ENCODE data around the gene SYT6. TPM values are rescaled to one million over a fixed set of nuclear protein-coding genes. Genes with fewer than 3 reads are reported as not detected.

SYT6 gene
- total and polyA plus RNA-seq, 11 donors: 0.08 to 0.77 (median 0.15) TPM; not detected in 7

- Histone ChIP-seq H3K9me3 (no peaks in the 10 kb centered on the region), H3K36me3 (no peaks in the 10 kb centered on the region), H3K4me1 (peaks cover 0 to 3% (median 0%) of the 10 kb centered on the region in 12 donors), H3K27me3 (no peaks in the 10 kb centered on the region), H3K4me3 (no peak overlapping the region), H3K27ac (peak overlapping the region in 1 of 12 donors; percentile 55)
- ATAC-seq: no peak
- 80 to 89% (median 85%) methylated on average over 4 of the region's 4 CpGs for WGBS, 4 donors
- DNase-seq: no peak
- TF ChIP-seq POLR2A (IDR thresholded peaks at IDR 0.05) (no peak), CTCF (IDR thresholded peaks at IDR 0.05) (no peak)
- intact Hi-C loops (cut with DNase I): no loop called here
Observed at GRCh38 chr1:114094363-114094634, 59.4 kb downstream of the SYT6 start.

DNA sequence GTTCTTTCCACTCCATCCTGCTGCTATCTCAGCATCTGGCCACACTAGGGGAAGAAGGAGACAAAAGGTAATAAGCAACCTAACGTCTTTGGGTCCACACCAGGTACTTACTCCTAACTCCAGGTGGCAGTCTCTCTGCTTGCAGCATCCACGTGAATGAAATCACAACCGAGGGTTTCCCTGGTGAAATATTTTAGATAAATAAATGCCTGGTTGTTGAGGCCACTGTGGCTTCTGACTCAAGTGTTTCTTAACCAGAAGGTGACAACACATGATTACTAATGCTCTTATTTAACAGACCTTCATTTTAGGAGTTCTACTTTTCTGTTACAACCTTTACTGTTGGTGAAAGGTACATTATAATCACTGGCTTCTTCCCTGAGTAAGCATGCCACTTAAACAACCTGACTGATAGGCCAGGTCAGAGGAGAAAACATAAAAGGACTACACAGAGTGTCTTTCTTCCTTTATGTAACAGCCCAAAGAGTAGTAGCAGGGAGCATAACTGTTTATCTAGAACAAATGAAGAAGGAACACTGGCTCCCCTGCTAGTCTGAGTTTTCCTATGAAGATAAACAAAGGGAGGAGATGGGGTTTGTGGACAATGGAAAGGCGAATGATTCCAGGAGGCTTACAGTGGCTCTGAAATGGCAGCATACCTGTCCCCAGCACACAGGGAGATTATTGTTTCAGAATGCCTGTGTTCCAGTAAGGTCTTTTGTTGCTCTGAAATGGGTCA is 59.9 kb downstream of the SYT6 start:
- intact Hi-C loops (cut with DNase I): no loop called here
- WGBS, 4 donors: 55 to 67% (median 60%) methylated on average over 4 of the region's 4 CpGs
- DNase-seq (no peak), ATAC-seq (peak in 1 of 4 donors; percentile 47)
- Histone ChIP-seq H3K4me3 (no peak overlapping the region), H3K4me1 (peaks cover 0 to 3% (median 0%) of the 10 kb centered on the region in 12 donors), H3K36me3 (no peaks in the 10 kb centered on the region), H3K27me3 (no peaks in the 10 kb centered on the region), H3K9me3 (no peaks in the 10 kb centered on the region), H3K27ac (peak overlapping the region in 1 of 12 donors; percentile 55)
- TF ChIP-seq POLR2A (IDR thresholded peaks at IDR 0.05) (no peak), CTCF (IDR thresholded peaks at IDR 0.05) (peak in 1 of 12 donors; percentile 6)

GRCh38 chr1:114092186-114093062 is 61.2 kb downstream of the SYT6 start:
- no peak for ATAC-seq
- Histone ChIP-seq H3K36me3 (no peaks in the 10 kb centered on the region), H3K4me3 (no peak overlapping the region), H3K9me3 (no peaks in the 10 kb centered on the region), H3K27ac (no peak overlapping the region), H3K27me3 (no peaks in the 10 kb centered on the region), H3K4me1 (peaks cover 0 to 3% (median 0%) of the 10 kb centered on the region in 12 donors)
- TF ChIP-seq CTCF (IDR thresholded peaks at IDR 0.05): no peak
- TF ChIP-seq POLR2A (IDR thresholded peaks at IDR 0.05): no peak
- DNase-seq: no peak
- intact Hi-C loops (cut with DNase I): no loop called here
- WGBS, 4 donors: 55 to 87% (median 71%) methylated on average over 3 of the region's 3 CpGs

GRCh38 chr1:114091711-114092110 is 62.0 kb downstream of the SYT6 start:
- no peak for TF ChIP-seq CTCF (IDR thresholded peaks at IDR 0.05)
- TF ChIP-seq POLR2A (IDR thresholded peaks at IDR 0.05): no peak
- no peak overlapping the region for H3K27ac ChIP-seq
- H3K9me3 ChIP-seq: no peaks in the 10 kb centered on the region
- WGBS, 4 donors: 92 to 95% (median 94%) methylated on average over 10 of the region's 10 CpGs
- DNase-seq: no peak
- H3K36me3 ChIP-seq: no peaks in the 10 kb centered on the region
- no peak for ATAC-seq
- no peaks in the 10 kb centered on the region for H3K27me3 ChIP-seq
- no peak overlapping the region for H3K4me3 ChIP-seq
- intact Hi-C loops (cut with DNase I): no loop called here
- H3K4me1 ChIP-seq: peaks cover 0 to 3% (median 0%) of the 10 kb centered on the region in 12 donors
